Stimulated activated CD4-positive, alpha-beta T cell treated with anti-CD3 and anti-CD28 coated beads, Interleukin-1b, Interleukin-23, amount 100 ng/mL, for 1 hour (primary cell): ENCODE results near the gene CYP2W1.
"Not testable (repeated sequence)": the region's sequence is repeated elsewhere in the genome, so short reads cannot be mapped to it uniquely, and the experiment has no call there.

Experiments used
- DNase-seq, 2 donors: peaks; one replicate each; pipeline ENCODE4 v3.0.0-alpha.2; 2020; ENCODE audit warnings: low read depth in 2 of 2

Gene CYP2W1

GRCh38 chr7:983004-983615 lies at the start of gene CYP2W1:
CYP2W1 (plus strand) TSS chr7:983181; CDS start chr7:983212, 31 bp downstream.
- no peak for DNase-seq

- DNase-seq = no peak
These were observed 48.4 kb upstream of the CYP2W1 start for GRCh38 chr7:934469-935163.

- DNase-seq = no peak
These were observed 47.7 kb upstream of the CYP2W1 start for GRCh38 chr7:935164-935873.

- DNase-seq = no peak
These were observed 47.1 kb upstream of the CYP2W1 start for GRCh38 chr7:935874-936385.

GRCh38 chr7:936386-937054 lies 46.5 kb upstream of the CYP2W1 start:
- DNase-seq = no peak

GRCh38 chr7:937856-938484 lies 45.0 kb upstream of the CYP2W1 start:
- DNase-seq = no peak

GRCh38 chr7:938546-939185 lies 44.3 kb upstream of the CYP2W1 start:
- no peak for DNase-seq

- no peak for DNase-seq
These were observed 43.1 kb upstream of the CYP2W1 start for GRCh38 chr7:939843-940242.

- no peak for DNase-seq
These were observed 42.2 kb upstream of the CYP2W1 start for GRCh38 chr7:940599-941408.

- not testable (repeated sequence) for DNase-seq
These were observed 39.2 kb upstream of the CYP2W1 start for GRCh38 chr7:943793-944192.

- no peak for DNase-seq
These were observed 38.2 kb upstream of the CYP2W1 start for GRCh38 chr7:944744-945143.

- DNase-seq = no peak
These were observed 37.8 kb upstream of the CYP2W1 start for GRCh38 chr7:945147-945555.

- DNase-seq = no peak
These were observed 37.3 kb upstream of the CYP2W1 start for GRCh38 chr7:945556-946255.

GRCh38 chr7:946256-946996 lies 36.6 kb upstream of the CYP2W1 start:
- DNase-seq = no peak

GRCh38 chr7:947391-948210 lies 35.4 kb upstream of the CYP2W1 start:
- DNase-seq = no peak

- DNase-seq = no peak
These were observed 33.7 kb upstream of the CYP2W1 start for GRCh38 chr7:949021-949934.
